Activated CD4-positive, alpha-beta T cell treated with anti-CD3 and anti-CD28 coated beads for 36 hours (primary cell): ENCODE data around the gene HRC. TPM values are rescaled to one million over a fixed set of nuclear protein-coding genes. Genes with fewer than 3 reads are reported as not detected.
"Not testable (repeated sequence)": the region's sequence is repeated elsewhere in the genome, so short reads cannot be mapped to it uniquely, and the experiment has no call there.

Experiments
- ATAC-seq: fragments of 200-7000 bp; cut with Tn5 transposase; one replicate; pipeline ENCODE4 v1.10.0; 2021; ENCODE audit warnings: mild to moderate bottlenecking, moderate library complexity
- CTCF ChIA-PET: fragments of 350-600 bp; sonication (Branson Sonifier 250); formaldehyde crosslinking; loops from one replicate; lab custom pipeline; 2021; ENCODE audit warnings: antibody characterized with exemption; lab: Charles Lee
- POLR2A ChIA-PET: fragments of 350-600 bp; sonication (Branson Sonifier 250); formaldehyde crosslinking; loops from one replicate; lab custom pipeline; 2021; ENCODE audit warnings: antibody characterized with exemption, inconsistent platforms; lab: Charles Lee
- DNase-seq: peaks from one replicate; pipeline ENCODE4 v3.0.0-alpha.2; 2020
- H3K27ac Mint-ChIP-seq: one replicate; pipeline ENCODE4 v1.8.0; 2021; ENCODE audit warnings: mixed read lengths
- H3K27me3 Mint-ChIP-seq: one replicate; pipeline ENCODE4 v1.8.0; 2021; ENCODE audit warnings: mixed read lengths
- H3K36me3 Mint-ChIP-seq: one replicate; pipeline ENCODE4 v1.8.0; 2021; ENCODE audit warnings: low read depth, mixed read lengths
- H3K4me1 Mint-ChIP-seq: one replicate; pipeline ENCODE4 v1.8.0; 2021; ENCODE audit warnings: mixed read lengths
- H3K4me3 Mint-ChIP-seq: one replicate; pipeline ENCODE4 v1.8.0; 2021; ENCODE audit warnings: mild to moderate bottlenecking, moderate library complexity, mixed read lengths
- H3K9me3 Mint-ChIP-seq: one replicate; pipeline ENCODE4 v1.8.0; 2021; ENCODE audit warnings: low read depth, mixed read lengths
- intact Hi-C, 2 experiments: fragments of 100-400 bp; cut with DNase I in 1 of 2; cut with micrococcal nuclease in 1 of 2; formaldehyde crosslinking; loops; one replicate each; pipeline versions ENCODE4 v1.14.2 to v1.15.1; 2022 to 2024; cut with DNase I, micrococcal nuclease
- total RNA-seq, 2 experiments: library from RNA; stranded (reverse); gene quantifications; one replicate each; pipeline ENCODE4 v1.2.3, GENCODE V29; 2021

Gene HRC
- total RNA-seq, 2 experiments from 2014 or later = not detected

GRCh38 chr19:49123285-49123684, 31.9 kb downstream of the HRC start:
- CTCF ChIA-PET = interaction anchor here (0.6 to 0.9 kb wide), 2 partner anchors 25 to 130 kb away, joined by 3 to 4 read pairs; partner anchors contain the start of genes GYS1 and RUVBL2
- H3K4me1 Mint-ChIP-seq = peaks cover 12% of the 10 kb centered on the region
- H3K27me3 Mint-ChIP-seq, H3K9me3 Mint-ChIP-seq, H3K4me3 Mint-ChIP-seq, H3K36me3 Mint-ChIP-seq, ATAC-seq, H3K27ac Mint-ChIP-seq, DNase-seq, POLR2A ChIA-PET: not testable (repeated sequence)
- intact Hi-C loops = loop anchor here in 1 of 2 experiments (10.0 kb wide), 1 partner anchor 798 kb away; the partner anchor contains the start of gene EMP3

- CTCF ChIA-PET = interaction anchor here (1.4 kb wide), 1 partner anchor 24 kb away, joined by 5 read pairs; no protein-coding TSS in a partner anchor
- H3K27me3 Mint-ChIP-seq, H3K36me3 Mint-ChIP-seq, H3K9me3 Mint-ChIP-seq, DNase-seq, POLR2A ChIA-PET, H3K4me3 Mint-ChIP-seq, ATAC-seq, H3K27ac Mint-ChIP-seq: not testable (repeated sequence)
- H3K4me1 Mint-ChIP-seq = peaks cover 22% of the 10 kb centered on the region
- intact Hi-C loops = loop anchor here in 1 of 2 experiments (10.0 kb wide), 1 partner anchor 797 kb away; the partner anchor contains the start of gene EMP3
Measured at GRCh38 chr19:49121841-49122240, 33.4 kb downstream of the HRC start.

- Mint-ChIP-seq H3K4me1 (peaks cover 22% of the 10 kb centered on the region), H3K9me3 (no peaks in the 10 kb centered on the region), H3K27me3 (peaks cover 8% of the 10 kb centered on the region), H3K4me3 (peak overlapping the region; percentile 80), H3K36me3 (peaks cover 2% of the 10 kb centered on the region), H3K27ac (peak overlapping the region; percentile 34)
- no peak for DNase-seq
- intact Hi-C loops = loop anchor here in 1 of 2 experiments (10.0 kb wide), 1 partner anchor 796 kb away; the partner anchor contains the start of gene EMP3
- CTCF ChIA-PET = interaction anchor here (0.6 to 1.8 kb wide), 5 partner anchors 8 to 443 kb away, joined by 3 to 8 read pairs (median 3); no protein-coding TSS in a partner anchor
- POLR2A ChIA-PET = no interaction called here
- no peak for ATAC-seq
Measured at GRCh38 chr19:49120868-49121267, 34.3 kb downstream of the HRC start.

- ATAC-seq (no peak), DNase-seq (no peak)
- POLR2A ChIA-PET = interaction anchor here (1.2 kb wide), 1 partner anchor 8 kb away, joined by 3 read pairs; no protein-coding TSS in a partner anchor
- peak overlapping the region; percentile 80 for H3K4me3 Mint-ChIP-seq
- H3K4me1 Mint-ChIP-seq = peaks cover 22% of the 10 kb centered on the region
- H3K36me3 Mint-ChIP-seq = peaks cover 2% of the 10 kb centered on the region
- intact Hi-C loops = loop anchor here in 1 of 2 experiments (10.0 kb wide), 1 partner anchor 796 kb away; the partner anchor contains the start of gene EMP3
- no peak overlapping the region for H3K27ac Mint-ChIP-seq
- peaks cover 8% of the 10 kb centered on the region for H3K27me3 Mint-ChIP-seq
- no peaks in the 10 kb centered on the region for H3K9me3 Mint-ChIP-seq
- CTCF ChIA-PET = interaction anchor here (1.0 to 1.8 kb wide), 4 partner anchors 9 to 87 kb away, joined by 3 to 8 read pairs (median 4); no protein-coding TSS in a partner anchor
Measured at GRCh38 chr19:49120325-49120683, 34.9 kb downstream of the HRC start.

GRCh38 chr19:49119411-49120324, 35.5 kb downstream of the HRC start, which contains the start of gene PPFIA3:
Gene PPFIA3, plus strand, starts transcription at chr19:49119544. Its CDS starts 8,330 bp downstream, at chr19:49127874.
- H3K27ac Mint-ChIP-seq = peak within 1 kb of the TSS; percentile 84
- POLR2A ChIA-PET = interaction anchor here (1.2 kb wide), 1 partner anchor 8 kb away, joined by 3 read pairs; no protein-coding TSS in a partner anchor
- DNase-seq (peak; percentile 48), ATAC-seq (no peak)
- peaks cover 8% of the 10 kb centered on the region for H3K27me3 Mint-ChIP-seq
- no peaks in the 10 kb centered on the region for H3K9me3 Mint-ChIP-seq
- H3K4me3 Mint-ChIP-seq = peak within 1 kb of the TSS; percentile 80
- H3K36me3 Mint-ChIP-seq = peaks cover 2% of the 10 kb centered on the region
- intact Hi-C loops = loop anchor here (1.0 to 10.0 kb wide), 13 partner anchors 9 to 795 kb away; partner anchors contain the start of genes SNRNP70 (in 2 of the 2), EMP3 (in 1 of the 2), GYS1 (in 1 of the 2) and PPP1R15A (in 1 of the 2)
- peaks cover 26% of the 10 kb centered on the region for H3K4me1 Mint-ChIP-seq
- CTCF ChIA-PET = interaction anchor here (1.0 to 1.8 kb wide), 3 partner anchors 9 to 28 kb away, joined by 3 to 8 read pairs (median 6); no protein-coding TSS in a partner anchor

GRCh38 chr19:49118565-49119410, 36.4 kb downstream of the HRC start, which contains the start of gene C19orf73:
Gene C19orf73, minus strand, starts transcription at chr19:49119143. Its CDS starts 121 bp downstream, at chr19:49119022.
- Mint-ChIP-seq H3K9me3 (no peaks in the 10 kb centered on the region), H3K27ac (peak within 1 kb of the TSS; percentile 84), H3K4me3 (peak within 1 kb of the TSS; percentile 80), H3K36me3 (peaks cover 2% of the 10 kb centered on the region), H3K4me1 (peaks cover 28% of the 10 kb centered on the region), H3K27me3 (peaks cover 8% of the 10 kb centered on the region)
- DNase-seq = peak; percentile 98
- ChIA-PET POLR2A (interaction anchor here (1.2 kb wide), 1 partner anchor 9 kb away, joined by 3 read pairs; no protein-coding TSS in a partner anchor), CTCF (interaction anchor here (0.5 to 1.8 kb wide), 2 partner anchors 10 to 13 kb away, joined by 4 to 8 read pairs; no protein-coding TSS in a partner anchor)
- ATAC-seq = peak; percentile 85
- intact Hi-C loops = loop anchor here (1.0 to 2.0 kb wide), 12 partner anchors 10 to 648 kb away; partner anchors contain the start of genes SNRNP70 (in 2 of the 2), GYS1 (in 1 of the 2), PPP1R15A (in 1 of the 2) and RRAS (in 1 of the 2)

GRCh38 chr19:49117677-49118564, 37.3 kb downstream of the HRC start:
- ChIA-PET CTCF (interaction anchor here (0.5 to 0.6 kb wide), 3 partner anchors 14 to 780 kb away, joined by 3 to 4 read pairs (median 3); no protein-coding TSS in a partner anchor), POLR2A (interaction anchor here (0.5 to 1.3 kb wide), 3 partner anchors 10 to 441 kb away, joined by 3 to 4 read pairs (median 4); no protein-coding TSS in a partner anchor)
- peaks cover 2% of the 10 kb centered on the region for H3K36me3 Mint-ChIP-seq
- peak overlapping the region; percentile 84 for H3K27ac Mint-ChIP-seq
- no peak for DNase-seq
- intact Hi-C loops = loop anchor here (2.0 kb wide), 6 partner anchors 33 to 523 kb away; partner anchors contain the start of genes GYS1 (in 1 of the 2), RRAS (in 1 of the 2), RUVBL2 (in 1 of the 2) and SNRNP70 (in 1 of the 2)
- H3K27me3 Mint-ChIP-seq = peaks cover 8% of the 10 kb centered on the region
- H3K4me1 Mint-ChIP-seq = peaks cover 35% of the 10 kb centered on the region
- no peak for ATAC-seq
- no peaks in the 10 kb centered on the region for H3K9me3 Mint-ChIP-seq
- H3K4me3 Mint-ChIP-seq = peak overlapping the region; percentile 80

GRCh38 chr19:49116544-49116943, 38.7 kb downstream of the HRC start:
- Mint-ChIP-seq H3K4me3 (no peak overlapping the region), H3K27ac (no peak overlapping the region), H3K9me3 (no peaks in the 10 kb centered on the region), H3K4me1 (peaks cover 35% of the 10 kb centered on the region), H3K27me3 (peaks cover 8% of the 10 kb centered on the region), H3K36me3 (peaks cover 2% of the 10 kb centered on the region)
- ChIA-PET CTCF (interaction anchor here (0.6 kb wide), 1 partner anchor 540 kb away, joined by 3 read pairs; no protein-coding TSS in a partner anchor), POLR2A (no interaction called here)
- intact Hi-C loops = no loop called here
- DNase-seq (no peak), ATAC-seq (no peak)
